Mesenchymal stem cell (in vitro differentiated cells and primary cell): ENCODE results near the gene KRTAP13-2. TPM values are rescaled to one million over a fixed set of nuclear protein-coding genes. Genes with fewer than 3 reads are reported as not detected.

Experiments
- DNase-seq: peaks from one replicate; pipeline ENCODE4 v3.0.0-alpha.2; 2013
- H2AFZ ChIP-seq: one replicate; pipeline ENCODE4 v1.6.1; 2013; ENCODE audit warnings: low read depth, mild to moderate bottlenecking, control low read depth, inconsistent platforms, low read length, moderate library complexity
- H2AK5ac ChIP-seq: 2 replicates; pipeline ENCODE4 v1.6.1; 2013; ENCODE audit warnings: low read length, moderate library complexity, mild to moderate bottlenecking, inconsistent platforms; ENCODE audit not compliant: severe bottlenecking
- H2BK120ac ChIP-seq: one replicate; pipeline ENCODE4 v1.6.1; 2013; ENCODE audit warnings: low read depth, mild to moderate bottlenecking, inconsistent platforms, low read length, moderate library complexity
- H2BK12ac ChIP-seq, 2 experiments: one replicate each; pipeline ENCODE4 v1.6.1; 2013; ENCODE audit warnings: inconsistent platforms in 2 of 2, low read length in 2 of 2, mild to moderate bottlenecking in 2 of 2, moderate library complexity in 2 of 2, control low read depth in 1 of 2
- H2BK15ac ChIP-seq: one replicate; pipeline ENCODE4 v1.6.1; 2013; ENCODE audit warnings: mild to moderate bottlenecking, low read depth, inconsistent platforms; ENCODE audit not compliant: poor library complexity, severe bottlenecking
- H2BK5ac ChIP-seq: 2 replicates; pipeline ENCODE4 v1.6.1; 2013; ENCODE audit warnings: low read depth, mild to moderate bottlenecking, low read length, control low read depth, inconsistent platforms; ENCODE audit not compliant: poor library complexity, severe bottlenecking
- H3K14ac ChIP-seq, 2 experiments: one replicate each; pipeline ENCODE4 v1.6.1; 2013; ENCODE audit warnings: inconsistent platforms in 2 of 2, low read length in 2 of 2, control low read depth in 1 of 2, mild to moderate bottlenecking in 1 of 2, moderate library complexity in 1 of 2
- H3K18ac ChIP-seq, 2 experiments: one replicate each; pipeline ENCODE4 v1.6.1; 2013; ENCODE audit warnings: inconsistent platforms in 2 of 2, low read length in 2 of 2, control low read depth in 1 of 2, low read depth in 1 of 2, mild to moderate bottlenecking in 1 of 2
- H3K23ac ChIP-seq, 2 experiments: one replicate each; pipeline ENCODE4 v1.6.1; 2013; ENCODE audit warnings: inconsistent platforms in 2 of 2, low read length in 2 of 2, mild to moderate bottlenecking in 2 of 2, moderate library complexity in 2 of 2, control low read depth in 1 of 2
- H3K27ac ChIP-seq: 2 replicates; pipeline ENCODE4 v1.5.1; 2013; ENCODE audit warnings: mild to moderate bottlenecking, moderate library complexity, low read length, control low read depth, inconsistent platforms; ENCODE audit not compliant: poor library complexity, severe bottlenecking
- H3K27me3 ChIP-seq, 2 experiments: 2 replicates each; pipeline versions ENCODE4 v1.6.1 to v1.7.0; 2013; ENCODE audit warnings: low read length in 2 of 2, mild to moderate bottlenecking in 2 of 2, moderate library complexity in 2 of 2, control low read depth in 1 of 2, inconsistent platforms in 1 of 2; ENCODE audit not compliant: control insufficient read depth in 1 of 2, insufficient read depth in 1 of 2
- H3K36me3 ChIP-seq, 2 experiments: 2 replicates each; pipeline versions ENCODE4 v1.6.1 to v1.7.0; 2013; ENCODE audit warnings: low read length in 2 of 2, control low read depth in 1 of 2, inconsistent platforms in 1 of 2, low read depth in 1 of 2, mild to moderate bottlenecking in 1 of 2; ENCODE audit not compliant: insufficient read depth in 2 of 2, control insufficient read depth in 1 of 2
- H3K4ac ChIP-seq, 2 experiments: one replicate each; pipeline ENCODE4 v1.6.1; 2013; ENCODE audit warnings: inconsistent platforms in 2 of 2, low read length in 2 of 2, mild to moderate bottlenecking in 2 of 2, moderate library complexity in 2 of 2, control low read depth in 1 of 2, low read depth in 1 of 2
- H3K4me1 ChIP-seq: 2 replicates; pipeline ENCODE4 v1.6.1; 2013; ENCODE audit warnings: low read depth, low read length, control low read depth; ENCODE audit not compliant: control insufficient read depth, insufficient read depth
- H3K4me2 ChIP-seq: 2 replicates; pipeline ENCODE4 v1.6.1; 2013; ENCODE audit warnings: low read length, mild to moderate bottlenecking, inconsistent platforms; ENCODE audit not compliant: poor library complexity, severe bottlenecking
- H3K4me3 ChIP-seq, 2 experiments: 2 replicates each; pipeline versions ENCODE4 v1.5.1 to v1.7.0; 2013; ENCODE audit warnings: low read length in 2 of 2, mild to moderate bottlenecking in 2 of 2, control low read depth in 1 of 2, low read depth in 1 of 2; ENCODE audit not compliant: insufficient read depth in 1 of 2
- H3K79me1 ChIP-seq: replicated peaks from 2 replicates; pipeline ENCODE4 v1.6.1; 2013; ENCODE audit warnings: mild to moderate bottlenecking, control low read depth, low read length, inconsistent platforms; ENCODE audit not compliant: poor library complexity, severe bottlenecking
- H3K9ac ChIP-seq: 2 replicates; pipeline ENCODE4 v1.7.0; 2013; ENCODE audit warnings: mild to moderate bottlenecking, low read length, moderate library complexity
- H3K9me3 ChIP-seq: 2 replicates; pipeline ENCODE4 v1.7.0; 2013; ENCODE audit warnings: mild to moderate bottlenecking, low read length; ENCODE audit not compliant: control insufficient read depth
- H4K8ac ChIP-seq: one replicate; pipeline ENCODE4 v1.6.1; 2013; ENCODE audit warnings: inconsistent platforms, mild to moderate bottlenecking, low read length, moderate library complexity
- H4K91ac ChIP-seq: one replicate; pipeline ENCODE4 v1.6.1; 2013; ENCODE audit warnings: mild to moderate bottlenecking, low read length, inconsistent platforms
- small RNA-seq: library from polyadenylated mRNA; stranded (forward); fragments of <200 nt; extraction: miRNeasy Mini kit (QIAGEN cat#:217004); gene quantifications from one replicate; pipeline ENCODE3, GENCODE V24; 2013; ENCODE audit warnings: low read depth

KRTAP13-2 gene

GRCh38 chr21:30326390-30326789 lies 45.7 kb downstream of the KRTAP13-2 start:
- Histone ChIP-seq H3K4me3 (no peak overlapping the region), H2AK5ac (no peak overlapping the region)

More at GRCh38 chr21:30326390-30326789, 45.7 kb downstream of the KRTAP13-2 start:
- Histone ChIP-seq H3K27ac (no peak overlapping the region), H3K27me3 (no peaks in the 10 kb centered on the region), H2BK5ac (no peak overlapping the region), H3K4ac (no peak overlapping the region), H3K14ac (no peak overlapping the region), H4K8ac (no peak overlapping the region), H2AFZ (no peak overlapping the region), H3K4me1 (no peaks in the 10 kb centered on the region), H3K18ac (no peak overlapping the region), H3K23ac (no peak overlapping the region), H2BK12ac (no peak overlapping the region), H4K91ac (no peak overlapping the region), H3K9me3 (peaks cover 13% of the 10 kb centered on the region), H2BK15ac (no peak overlapping the region), H3K4me2 (no peak overlapping the region), H3K36me3 (no peaks in the 10 kb centered on the region), H3K9ac (no peak overlapping the region), H2BK120ac (no peak overlapping the region), H3K79me1 (no peaks in the 10 kb centered on the region)
- no peak for DNase-seq

Small RNAs within 50 kb of the gene (small RNA-seq; reads per million reads assigned to genes)
- gene KRTAP23-1 = not detected
- not detected for gene MIR4327
